Stimulated activated CD8-positive, alpha-beta memory T cell treated with anti-CD3 and anti-CD28 coated beads, Interleukin-15, amount 100 ng/mL, for 1 hour (primary cell): Measurements from ENCODE around the gene RRAGC.
A peak's percentile ranks its signal among the peaks of the same experiment; 100 is the strongest.
"Not testable (repeated sequence)": the region's sequence is repeated elsewhere in the genome, so short reads cannot be mapped to it uniquely, and the experiment has no call there.

ENCODE experiments used
- DNase-seq: peaks from one replicate; pipeline ENCODE4 v3.0.0-alpha.2; 2020; ENCODE audit warnings: low read depth

Gene RRAGC

DNA sequence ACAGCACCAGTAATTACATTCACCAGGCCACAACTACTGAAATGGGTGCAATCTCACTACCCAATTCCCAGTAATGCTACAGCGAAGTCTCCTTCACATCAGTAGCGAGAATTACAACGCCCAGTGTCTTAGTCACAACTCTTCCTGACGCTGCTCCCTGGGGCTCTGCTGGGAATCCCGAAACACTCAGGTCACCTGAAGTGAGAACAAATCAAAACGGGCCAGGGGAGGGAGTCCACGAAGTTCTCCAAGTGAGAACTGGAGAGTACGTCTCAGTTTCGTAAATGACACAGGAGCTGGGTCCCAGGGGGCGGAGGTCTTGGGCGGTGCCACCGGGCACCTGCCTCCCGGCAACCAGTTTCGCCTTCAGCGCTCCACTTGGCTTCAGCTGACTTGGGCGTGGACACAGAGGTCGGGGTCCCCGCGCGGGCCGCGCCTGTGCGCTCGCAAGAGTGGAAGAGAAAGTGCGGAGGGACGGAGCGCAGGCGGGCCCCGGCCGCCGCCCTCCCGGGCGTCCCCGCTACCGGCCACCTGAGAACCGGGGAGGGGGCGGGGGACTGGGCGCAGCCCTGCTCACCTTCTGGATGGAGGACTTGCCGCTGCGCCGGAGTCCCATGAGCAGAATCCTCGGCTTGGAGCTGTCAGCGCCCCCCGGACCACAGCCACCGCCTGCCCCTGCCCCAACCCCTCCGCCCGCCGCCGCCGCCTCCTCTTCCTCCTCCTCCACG is 575 bp downstream of the RRAGC start:
- peak; percentile 11 for DNase-seq

DNA sequence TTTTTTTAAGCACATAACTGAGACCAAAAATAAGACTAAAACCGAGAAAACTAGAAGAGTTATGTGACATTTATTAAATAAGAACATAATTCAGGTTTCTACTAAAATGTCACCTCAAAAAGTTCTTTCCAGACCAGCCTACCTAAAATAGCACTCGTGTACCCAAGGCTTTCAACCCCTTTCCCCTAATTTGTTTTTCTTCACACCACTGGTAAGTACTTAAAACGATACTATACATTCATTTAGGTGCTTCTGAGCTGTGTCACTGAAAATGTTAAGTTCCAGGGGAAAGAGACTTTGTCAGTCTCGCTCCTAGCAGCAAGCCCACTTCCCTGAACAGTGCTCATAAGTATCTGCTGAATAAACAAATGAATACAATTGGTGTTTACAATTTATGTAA is 6.8 kb downstream of the RRAGC start:
- no peak for DNase-seq

DNA sequence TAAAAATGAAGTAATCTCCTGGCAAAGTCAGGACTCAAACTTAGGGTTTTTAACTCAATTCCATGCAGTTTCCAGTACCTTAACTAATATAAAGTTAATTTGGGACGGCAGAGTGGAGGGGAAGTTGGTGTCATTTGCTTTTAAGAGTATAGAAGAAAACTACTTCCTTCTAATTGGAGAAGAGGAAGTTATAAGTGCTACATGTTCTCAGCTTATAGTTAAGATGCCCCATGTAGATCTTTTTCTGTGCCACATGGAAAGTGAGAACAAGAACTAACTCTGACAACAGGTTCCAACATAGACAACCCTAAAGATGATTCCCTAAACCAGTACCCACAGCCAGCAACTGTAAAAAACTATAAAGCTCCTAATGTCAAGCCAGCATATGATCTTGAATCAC is 11.5 kb downstream of the RRAGC start:
- DNase-seq = no peak

DNA sequence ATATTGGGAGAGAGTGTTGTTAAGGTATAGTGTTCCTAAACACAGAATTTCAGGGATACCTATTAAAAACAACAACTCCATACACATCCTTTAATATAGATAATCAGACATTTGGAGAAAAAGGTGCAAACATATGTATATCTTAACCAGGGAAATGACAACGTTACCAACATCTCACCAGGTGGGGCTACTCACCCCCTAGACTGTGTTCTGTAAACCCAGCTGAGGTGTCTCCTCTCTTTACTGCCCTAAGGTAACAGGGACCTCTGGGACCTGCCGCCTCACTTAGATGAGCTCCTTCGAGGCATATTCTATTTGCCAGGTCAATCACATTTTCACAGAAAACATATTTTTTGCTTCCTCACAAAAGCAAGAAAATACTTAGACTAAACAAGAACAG is 13.4 kb downstream of the RRAGC start:
- DNase-seq = no peak

DNA sequence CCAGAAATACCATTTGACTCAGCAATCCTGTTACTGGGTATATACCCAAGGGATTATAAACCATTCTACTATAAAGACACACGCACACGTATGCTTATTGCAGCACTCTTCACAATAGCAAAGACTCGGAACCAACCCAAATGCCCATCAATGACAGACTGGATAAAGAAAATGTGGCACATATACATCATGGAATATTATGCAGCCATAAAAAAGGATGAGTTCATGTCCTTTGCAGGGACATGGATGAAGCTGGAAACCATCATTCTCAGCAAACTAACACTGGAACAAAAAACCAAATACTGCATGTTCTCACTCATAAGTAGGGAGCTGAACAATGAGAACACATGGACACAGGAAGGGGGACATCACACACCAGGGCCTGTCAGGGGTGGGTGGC is 14.5 kb downstream of the RRAGC start:
- not testable (repeated sequence) for DNase-seq

DNA sequence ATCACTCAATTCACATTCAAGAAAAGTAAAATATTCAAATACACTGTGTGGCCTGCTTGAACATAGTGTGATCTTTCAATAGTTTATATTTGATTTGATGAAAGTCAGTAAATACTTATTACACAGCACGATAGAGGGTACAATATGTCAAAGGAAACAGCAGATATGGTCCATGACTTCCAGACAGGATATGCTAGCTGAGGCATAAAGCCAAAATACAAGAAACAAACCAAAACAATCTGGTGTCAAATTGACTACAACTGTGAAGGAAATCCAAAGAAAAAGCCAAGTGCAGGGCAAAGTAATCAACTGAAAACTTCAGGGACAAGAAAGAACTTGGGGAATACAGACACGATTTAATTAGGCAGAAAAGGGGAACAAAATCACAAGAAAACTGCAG is 19.3 kb downstream of the RRAGC start:
- no peak for DNase-seq

DNA sequence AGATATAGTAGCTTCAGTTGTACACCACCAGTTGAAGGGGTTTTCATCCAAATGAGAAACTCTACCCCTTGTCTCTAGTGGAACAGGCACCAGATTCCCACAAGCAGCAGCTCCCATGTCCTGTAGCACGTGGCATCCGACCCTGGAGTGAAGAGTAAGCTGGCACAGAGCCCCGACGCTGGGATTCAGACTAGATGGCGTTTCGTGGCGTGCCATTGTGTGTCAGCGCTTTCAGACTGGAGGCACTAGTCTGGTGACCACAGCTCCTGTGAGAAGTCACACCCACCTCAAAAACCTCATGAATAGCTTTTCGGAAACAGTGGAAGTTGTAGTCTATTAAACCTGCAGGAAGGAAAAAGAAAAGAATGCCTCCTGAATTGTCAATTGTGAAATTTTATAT is 20.2 kb downstream of the RRAGC start:
- DNase-seq = no peak

DNA sequence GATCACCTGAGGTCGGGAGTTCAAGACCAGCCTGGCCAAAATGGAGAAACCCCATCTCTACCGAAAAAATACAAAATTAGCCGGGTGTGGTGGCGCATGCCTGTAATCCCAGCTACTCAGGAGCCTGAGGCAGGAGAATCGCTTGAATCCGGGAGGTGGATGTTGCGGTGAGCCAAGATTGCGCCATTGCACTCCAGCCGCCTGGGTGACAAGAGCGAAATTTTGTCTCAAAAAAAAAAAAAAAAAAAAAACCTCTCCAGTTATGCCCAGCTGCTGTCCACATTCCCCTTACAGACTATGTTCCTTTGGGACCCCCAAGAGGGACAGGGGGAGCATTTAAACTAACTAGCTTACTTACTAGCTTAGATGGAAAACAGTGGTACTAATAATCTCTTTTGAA is 23.3 kb downstream of the RRAGC start:
- DNase-seq = not testable (repeated sequence)

DNA sequence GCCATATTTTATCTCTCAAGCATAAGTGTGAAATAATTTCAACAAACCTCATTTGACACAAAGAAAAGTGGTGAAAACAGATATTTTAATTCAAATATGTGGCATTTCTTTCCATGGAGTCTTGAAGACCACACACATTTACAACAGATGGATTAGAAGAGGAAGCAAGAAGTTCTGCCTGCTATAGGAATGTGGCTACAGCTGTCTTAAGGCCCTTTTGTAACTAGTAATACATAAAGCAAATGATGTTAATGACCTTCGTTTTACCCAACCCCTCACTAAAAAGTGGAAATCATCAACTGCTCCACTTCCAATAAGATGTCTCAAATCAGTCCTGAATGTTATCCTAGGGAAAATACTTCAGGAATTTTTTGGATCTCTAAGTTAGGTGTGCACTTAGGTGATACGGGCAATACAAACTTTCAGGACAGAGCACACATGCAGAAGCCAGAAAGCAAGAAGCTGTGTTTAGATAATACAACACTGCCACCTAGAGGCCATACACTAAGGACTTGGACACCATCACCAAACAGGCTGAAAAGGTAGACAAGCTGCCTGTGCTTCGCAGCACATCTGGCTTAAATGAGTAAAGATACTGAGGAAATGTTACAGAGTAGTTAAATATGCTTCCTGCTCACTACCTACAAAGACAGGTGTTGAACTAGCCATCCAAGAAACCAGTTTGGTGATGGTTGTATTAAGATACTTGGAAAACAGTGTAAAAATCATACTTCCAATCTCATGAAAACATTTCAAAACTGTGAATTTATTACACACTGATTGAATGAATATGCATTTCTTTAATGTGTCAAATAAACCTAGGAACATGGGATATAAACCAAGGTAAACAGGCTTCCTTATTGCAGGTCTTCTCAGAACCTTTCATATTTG is 24.4 kb downstream of the RRAGC start:
- no peak for DNase-seq

DNA sequence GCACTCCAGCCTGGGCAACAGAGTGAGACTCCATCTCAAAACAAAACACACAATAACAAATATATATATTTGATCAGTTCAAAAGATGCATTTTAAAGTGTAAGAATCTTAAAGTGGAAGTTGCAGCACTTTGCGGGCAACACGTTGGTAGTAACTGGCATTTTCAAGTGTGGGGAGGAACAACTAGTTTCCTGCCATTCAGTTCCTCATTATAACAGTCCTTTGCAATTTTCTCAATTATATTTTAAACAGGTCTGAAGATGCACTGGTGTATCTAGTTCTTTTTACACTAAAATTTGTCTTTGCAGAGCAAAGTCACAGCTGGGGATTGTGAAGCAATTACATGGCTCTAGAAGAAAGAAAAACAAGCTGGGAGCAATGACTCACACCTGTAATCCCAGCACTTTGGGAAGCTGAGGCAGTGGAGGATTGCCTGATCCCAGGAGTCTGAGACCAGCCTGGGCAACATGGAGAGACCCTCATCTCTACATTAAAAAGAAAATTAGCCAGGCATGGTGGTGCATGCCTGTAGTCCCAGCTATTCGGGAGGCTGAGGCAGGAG is 25.3 kb downstream of the RRAGC start:
- DNase-seq = no peak

DNA sequence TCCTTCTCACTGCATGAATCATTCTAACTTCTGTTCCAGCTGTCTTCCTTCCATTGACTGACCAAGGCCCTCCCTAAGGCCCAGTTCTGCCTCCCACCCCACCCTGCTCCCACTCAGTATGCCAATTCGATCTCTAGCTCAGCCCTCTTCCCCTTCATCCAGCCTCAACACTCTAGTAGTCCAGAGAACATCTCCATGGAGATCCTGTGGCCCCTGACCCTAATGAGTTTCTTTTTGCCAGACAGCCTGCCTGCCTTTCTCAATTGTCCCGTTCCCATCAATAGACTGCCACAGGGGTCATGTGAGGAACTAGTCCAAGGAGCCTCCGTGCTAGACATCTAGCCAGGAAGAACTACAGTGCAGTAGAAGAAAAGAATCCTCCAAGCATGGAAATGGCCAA is 26.4 kb downstream of the RRAGC start:
- DNase-seq = no peak

DNA sequence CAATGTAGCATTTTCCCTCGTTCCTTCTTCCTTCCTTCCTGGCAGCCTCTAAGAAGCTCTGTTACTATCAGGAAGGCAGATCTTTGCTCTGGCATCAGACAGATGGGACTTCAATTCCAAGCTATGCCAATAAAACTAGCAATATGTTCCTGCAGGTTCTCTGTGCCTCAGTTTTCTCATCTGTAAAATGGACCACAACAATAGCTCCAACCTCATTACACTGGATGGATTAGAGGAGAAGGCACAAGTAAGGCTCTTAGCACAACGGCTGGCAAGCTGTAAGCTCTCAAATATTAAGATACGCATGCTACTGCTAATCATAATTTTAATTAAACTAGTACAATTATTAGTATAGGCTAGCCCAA is 27.2 kb downstream of the RRAGC start:
- no peak for DNase-seq

DNA sequence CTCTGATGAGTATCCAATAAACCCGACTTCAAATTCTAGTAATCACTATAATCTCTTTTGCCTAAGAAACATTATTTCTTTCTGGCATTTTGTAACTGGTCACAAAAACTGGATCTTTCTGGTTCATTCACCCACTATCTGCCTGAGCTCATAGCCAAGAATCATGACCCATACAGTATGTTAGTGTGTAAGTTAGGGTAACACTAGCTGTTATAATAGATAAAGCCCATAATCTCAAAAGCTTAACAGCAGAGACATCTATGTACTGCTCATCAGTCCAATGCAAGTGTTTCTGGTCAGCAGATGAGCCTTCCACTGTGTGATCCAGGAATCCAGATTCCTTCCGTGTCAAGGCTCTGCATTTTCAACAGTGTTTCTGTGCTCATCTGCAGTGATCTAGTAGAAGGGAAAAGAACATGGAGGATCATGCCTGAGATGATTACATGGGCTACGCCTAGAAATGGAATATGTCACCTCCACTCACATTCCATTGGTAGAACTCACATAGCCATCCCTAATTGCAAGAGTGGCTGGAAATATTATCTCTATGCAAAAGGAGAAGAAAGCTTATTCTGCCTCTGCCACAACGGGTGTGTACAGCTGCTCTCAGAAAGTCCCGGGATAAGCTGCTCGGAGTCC is 27.7 kb downstream of the RRAGC start:
- DNase-seq = no peak

DNA sequence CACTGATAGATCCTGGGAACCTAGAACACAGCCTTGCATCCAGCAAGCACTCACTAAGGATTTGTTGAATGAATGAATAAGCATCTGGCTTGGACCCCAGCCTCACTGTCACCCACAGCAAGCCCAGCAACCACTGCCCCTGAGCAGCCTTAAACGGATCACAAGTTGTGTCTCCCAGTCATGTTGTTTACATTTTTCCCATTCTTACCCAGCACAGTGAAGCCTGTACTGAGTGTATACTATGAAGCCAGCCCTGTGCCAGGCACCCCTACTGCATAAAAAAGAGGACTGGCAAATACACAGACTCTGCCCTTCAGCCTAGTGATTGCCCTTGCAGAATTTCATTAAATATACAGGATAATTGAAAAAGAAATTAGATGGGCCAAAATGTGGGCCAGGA is 30.2 kb downstream of the RRAGC start:
- no peak for DNase-seq

DNA sequence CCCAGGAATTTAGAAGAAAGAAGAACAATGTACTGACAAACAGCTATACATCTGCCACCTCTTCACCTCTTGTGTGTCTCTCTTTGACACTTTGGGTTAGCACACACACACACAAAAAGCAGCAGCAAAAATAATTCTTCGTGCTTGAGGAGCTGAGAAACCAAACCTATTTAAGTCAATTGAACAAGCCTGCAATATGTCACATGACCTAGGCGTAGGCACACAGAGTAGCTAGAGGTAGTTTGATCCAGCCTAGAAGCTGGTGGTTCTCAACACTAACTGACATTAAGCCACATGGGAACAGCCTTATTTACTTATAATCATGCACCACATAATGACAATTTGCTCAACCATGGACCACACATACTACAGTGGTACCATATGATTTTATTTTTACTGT is 32.3 kb downstream of the RRAGC start:
- DNase-seq = no peak

DNA sequence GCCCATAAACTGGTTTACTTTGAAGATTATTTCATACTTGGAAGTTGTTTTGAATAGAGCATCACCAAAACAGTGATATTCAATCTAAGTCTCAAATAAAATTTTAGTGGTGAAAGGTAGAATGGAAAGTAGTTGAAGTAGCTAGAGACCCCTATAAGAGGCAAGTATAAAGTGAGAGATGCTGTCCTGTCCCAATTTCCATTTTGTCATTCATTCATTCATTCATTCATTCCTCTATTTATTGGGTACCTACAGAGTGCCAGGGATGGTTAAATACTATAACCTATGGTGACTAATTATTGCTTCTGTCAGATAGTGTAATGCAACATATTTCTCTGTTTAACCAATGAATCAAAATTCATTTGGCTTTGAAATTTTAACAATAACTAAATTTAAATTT is 32.7 kb downstream of the RRAGC start:
- DNase-seq = no peak

DNA sequence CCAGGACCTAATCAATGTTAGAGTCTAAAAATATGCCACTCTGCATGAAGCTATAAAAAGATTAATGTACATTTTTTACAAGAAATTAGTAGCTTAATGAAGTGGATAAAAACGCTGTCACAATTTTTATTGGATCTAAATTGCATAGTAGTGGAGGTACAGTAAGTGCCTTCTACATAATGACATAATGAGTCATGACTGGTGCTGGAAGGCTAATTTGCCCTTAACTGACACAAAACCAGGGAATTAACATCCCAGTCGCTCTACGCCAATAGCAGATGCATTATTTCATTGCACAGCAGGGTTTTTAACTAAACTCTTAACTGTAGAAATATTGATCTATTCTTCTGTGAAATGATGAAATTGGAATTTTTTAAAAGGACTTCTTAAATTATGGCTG is 33.3 kb downstream of the RRAGC start:
- no peak for DNase-seq

DNA sequence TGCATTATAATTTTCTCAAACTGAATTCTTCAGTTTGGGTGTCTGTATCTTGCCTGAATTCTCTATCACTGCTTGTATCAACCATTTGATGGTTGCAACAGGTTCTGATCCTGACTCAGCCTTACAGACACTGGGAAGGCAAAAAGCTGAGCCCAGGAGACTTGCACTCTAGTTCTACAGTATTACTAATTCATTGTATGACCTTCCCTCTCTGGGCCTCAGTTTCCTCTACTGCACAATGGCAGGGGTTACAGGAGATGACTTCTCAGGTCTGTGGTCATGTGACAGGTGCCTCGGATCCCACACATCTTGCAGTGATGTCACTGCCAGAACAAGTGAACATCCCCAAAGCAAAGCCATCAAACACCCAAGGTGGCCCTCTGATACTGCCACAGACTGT is 38.7 kb downstream of the RRAGC start:
- no peak for DNase-seq

DNA sequence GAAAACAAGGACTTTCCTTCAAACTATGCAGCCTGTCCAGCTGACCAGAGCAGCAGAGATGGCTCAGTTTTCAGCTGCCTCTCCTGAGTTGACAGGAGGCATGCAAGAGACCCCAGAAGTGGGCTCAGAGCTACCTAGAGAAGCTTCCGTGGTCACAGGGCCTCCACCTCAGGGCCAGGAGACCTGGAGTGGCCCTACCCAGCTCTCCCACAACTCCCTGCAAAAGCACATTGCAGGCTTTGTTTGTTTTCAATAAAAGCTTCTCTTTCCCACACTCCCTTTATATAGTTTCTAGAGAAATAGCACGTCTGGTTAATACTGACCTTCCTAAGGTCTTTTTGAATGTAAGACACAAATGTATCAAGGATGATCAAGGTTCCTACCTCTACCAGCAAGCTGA is 40.1 kb downstream of the RRAGC start:
- DNase-seq = no peak

DNA sequence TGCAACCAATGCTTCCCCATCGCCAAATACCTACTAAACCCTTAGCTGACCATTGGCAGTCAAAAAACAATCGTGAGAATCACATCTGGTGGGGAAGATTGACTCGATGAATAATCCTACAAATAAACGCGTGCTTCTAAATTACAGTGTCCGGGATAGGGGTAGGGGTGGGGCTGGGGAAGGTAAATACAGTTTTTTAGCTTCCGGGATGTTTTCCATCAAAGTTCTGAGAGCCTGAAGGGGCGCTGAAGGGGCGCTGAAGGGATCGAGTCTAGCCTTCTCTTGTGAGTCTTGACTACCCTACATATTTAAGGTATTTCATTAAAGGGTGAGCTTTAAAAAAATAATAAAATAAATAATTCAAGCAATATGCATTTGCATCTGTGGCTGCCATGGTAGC is 40.5 kb downstream of the RRAGC start:
- no peak for DNase-seq

DNA sequence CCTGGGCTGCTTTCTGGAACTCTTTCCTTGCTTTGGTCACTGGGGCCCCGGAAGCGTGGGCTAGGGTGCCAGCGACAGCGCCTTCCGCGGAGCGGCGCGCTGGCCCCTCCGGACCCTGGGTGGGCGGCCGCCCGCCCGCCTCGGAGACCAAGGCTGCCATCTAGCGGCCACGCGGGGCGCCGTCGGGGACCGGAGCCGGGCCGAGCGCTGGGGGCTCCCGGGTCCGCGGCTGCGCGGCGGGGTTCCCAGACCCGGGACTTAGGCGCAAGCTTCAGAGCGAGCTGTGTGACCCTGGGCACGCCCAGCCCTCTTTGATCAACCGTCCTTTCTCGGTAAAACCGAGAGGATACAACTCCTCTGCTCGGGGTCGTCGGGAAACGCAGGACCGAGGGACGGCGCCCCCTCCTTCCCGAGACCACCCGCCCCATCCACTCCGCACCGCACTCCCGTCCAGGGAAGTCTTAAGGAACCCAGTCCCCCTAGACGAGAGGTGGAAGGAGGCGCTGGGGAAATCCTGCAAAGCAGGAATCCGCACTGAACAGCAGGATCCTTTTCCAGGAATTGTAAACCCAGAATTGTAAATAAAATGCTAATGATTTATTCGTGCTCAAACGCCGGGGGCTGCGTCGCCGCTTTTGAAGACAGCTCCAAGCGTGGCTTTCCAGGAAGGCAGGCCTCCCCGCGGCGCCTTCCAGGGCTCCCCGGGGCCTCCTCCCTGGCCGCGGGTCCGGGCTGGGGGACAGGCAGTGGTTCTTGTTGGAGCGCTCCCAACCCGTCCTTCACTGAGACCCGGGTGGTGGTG is 41.2 kb downstream of the RRAGC start:
- DNase-seq = peak; percentile 17
